OCI-LY3 (cell line): ENCODE results near the gene NEU1.

ENCODE experiments used
- CTCF ChIP-seq: fragments of 200-600, 300-600 bp; sonication (generic); IDR thresholded peaks from 2 replicates; pipeline ENCODE4 v1.5.1; 2014; ENCODE audit warnings: antibody characterized with exemption, low read length, low read depth
- EZH2phosphoT487 ChIP-seq: fragments of 200-600 bp; shearing (Covaris generic); IDR thresholded peaks from 2 replicates; pipeline ENCODE4 v1.6.1; 2018; ENCODE audit warnings: antibody characterized with exemption, mixed run types, low read depth

- TF ChIP-seq CTCF = no peak
- TF ChIP-seq EZH2phosphoT487 = no peak
Measured at GRCh38 chr6:31864818-31865204, 2.2 kb upstream of the NEU1 start.
